Fibroblast of pulmonary artery (primary cell): ENCODE measurements around the gene SOX6.
"Not testable (repeated sequence)": the region's sequence is repeated elsewhere in the genome, so short reads cannot be mapped to it uniquely, and the experiment has no call there.

ENCODE experiments used
- DNase-seq: peaks from one replicate; pipeline ENCODE4 v3.0.0-alpha.2; 2010; ENCODE audit warnings: low read depth
- H3K4me3 ChIP-seq: replicated peaks from 2 replicates; pipeline ENCODE4 v1.5.1; 2011; ENCODE audit warnings: low read depth, mild to moderate bottlenecking, control low read depth, low read length, moderate library complexity
- TF ChIP-seq, protein P1 (sequence below): IDR thresholded peaks from 2 replicates; pipeline ENCODE4 v1.5.1; 2011; ENCODE audit warnings: mild to moderate bottlenecking, control low read depth, low read length, inconsistent platforms; ENCODE audit errors: missing control alignments

Gene SOX6

GRCh38 chr11:16081382-16082094, 274.8 kb downstream of the SOX6 start:
- TF ChIP-seq, protein P1, sequence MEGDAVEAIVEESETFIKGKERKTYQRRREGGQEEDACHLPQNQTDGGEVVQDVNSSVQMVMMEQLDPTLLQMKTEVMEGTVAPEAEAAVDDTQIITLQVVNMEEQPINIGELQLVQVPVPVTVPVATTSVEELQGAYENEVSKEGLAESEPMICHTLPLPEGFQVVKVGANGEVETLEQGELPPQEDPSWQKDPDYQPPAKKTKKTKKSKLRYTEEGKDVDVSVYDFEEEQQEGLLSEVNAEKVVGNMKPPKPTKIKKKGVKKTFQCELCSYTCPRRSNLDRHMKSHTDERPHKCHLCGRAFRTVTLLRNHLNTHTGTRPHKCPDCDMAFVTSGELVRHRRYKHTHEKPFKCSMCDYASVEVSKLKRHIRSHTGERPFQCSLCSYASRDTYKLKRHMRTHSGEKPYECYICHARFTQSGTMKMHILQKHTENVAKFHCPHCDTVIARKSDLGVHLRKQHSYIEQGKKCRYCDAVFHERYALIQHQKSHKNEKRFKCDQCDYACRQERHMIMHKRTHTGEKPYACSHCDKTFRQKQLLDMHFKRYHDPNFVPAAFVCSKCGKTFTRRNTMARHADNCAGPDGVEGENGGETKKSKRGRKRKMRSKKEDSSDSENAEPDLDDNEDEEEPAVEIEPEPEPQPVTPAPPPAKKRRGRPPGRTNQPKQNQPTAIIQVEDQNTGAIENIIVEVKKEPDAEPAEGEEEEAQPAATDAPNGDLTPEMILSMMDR = no peak
- DNase-seq = no peak

GRCh38 chr11:16080688-16081381, 275.5 kb downstream of the SOX6 start:
- H3K4me3 ChIP-seq = no peak overlapping the region
- no peak for DNase-seq
- TF ChIP-seq, protein P1 = no peak

More at GRCh38 chr11:16081382-16082094, 274.8 kb downstream of the SOX6 start:
- no peak overlapping the region for H3K4me3 ChIP-seq

GRCh38 chr11:16078936-16079335, 277.4 kb downstream of the SOX6 start:
- no peak for DNase-seq
- TF ChIP-seq, protein P1 = no peak
- no peak overlapping the region for H3K4me3 ChIP-seq

DNA sequence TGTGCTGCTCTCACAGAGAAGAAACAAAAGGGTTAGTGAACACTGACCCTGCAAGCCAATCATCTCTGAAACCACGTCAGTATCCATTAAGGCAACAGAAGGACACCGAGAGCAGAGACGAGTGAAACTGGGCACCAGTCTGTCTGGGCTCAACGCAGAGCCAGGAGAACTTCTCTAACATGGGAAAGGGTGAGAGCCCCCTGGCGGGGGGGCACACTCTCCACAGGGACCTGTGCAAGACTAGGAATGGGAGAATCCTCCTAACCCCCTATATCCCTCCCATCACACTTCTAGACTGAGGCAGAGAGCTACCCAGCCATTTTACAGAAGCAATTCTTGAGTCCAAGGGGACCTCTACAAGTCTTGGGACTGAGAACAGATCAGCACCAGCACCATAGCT, 285.8 kb downstream of the SOX6 start:
- TF ChIP-seq, protein P1 = no peak
- no peak for DNase-seq
- no peak overlapping the region for H3K4me3 ChIP-seq

DNA sequence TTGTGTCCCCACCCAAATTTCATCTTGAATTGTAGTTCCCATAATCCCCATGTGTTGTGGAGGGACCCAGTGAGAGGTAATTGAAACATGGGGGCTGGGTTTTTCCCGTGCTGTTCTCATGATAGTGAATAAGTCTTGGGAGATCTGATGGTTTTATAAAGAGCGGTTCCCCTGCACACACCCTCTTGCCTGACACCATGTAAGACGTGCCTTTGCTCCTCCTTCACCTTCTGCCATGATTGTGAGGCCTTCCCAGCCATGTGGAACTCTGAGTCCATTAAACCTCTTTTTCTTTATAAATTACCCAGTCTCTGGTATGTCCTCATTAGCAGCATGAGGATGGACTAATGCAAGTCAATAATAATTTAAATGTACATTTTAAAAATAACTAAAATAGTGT, 289.1 kb downstream of the SOX6 start:
- H3K4me3 ChIP-seq, DNase-seq: not testable (repeated sequence)

DNA sequence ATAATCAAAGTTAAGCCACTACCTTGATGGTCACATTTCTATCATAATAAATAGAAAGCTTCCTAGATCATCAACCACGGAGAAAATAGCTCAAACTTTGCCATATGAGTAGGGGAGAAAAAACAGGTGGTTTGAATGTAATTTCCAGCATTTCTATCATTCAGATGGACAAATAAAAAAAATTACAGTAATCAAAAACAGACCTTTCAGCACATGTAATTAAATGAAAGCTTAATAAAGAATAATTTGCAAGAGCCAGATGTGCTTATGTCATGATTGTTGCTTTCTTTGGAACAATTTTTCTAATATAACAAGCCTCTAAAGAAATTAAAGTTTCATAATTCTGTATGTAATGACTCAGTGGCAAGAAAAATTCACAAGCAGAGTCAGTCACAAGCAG, 297.0 kb downstream of the SOX6 start:
- TF ChIP-seq, protein P1 = no peak
- no peak overlapping the region for H3K4me3 ChIP-seq
- DNase-seq = no peak

- DNase-seq = no peak
- no peak overlapping the region for H3K4me3 ChIP-seq
- TF ChIP-seq, protein P1 = no peak
Measured at GRCh38 chr11:16058671-16059070, 297.7 kb downstream of the SOX6 start.
